ENCODE measurements around the gene NEUROD2.

Gene NEUROD2

DNA sequence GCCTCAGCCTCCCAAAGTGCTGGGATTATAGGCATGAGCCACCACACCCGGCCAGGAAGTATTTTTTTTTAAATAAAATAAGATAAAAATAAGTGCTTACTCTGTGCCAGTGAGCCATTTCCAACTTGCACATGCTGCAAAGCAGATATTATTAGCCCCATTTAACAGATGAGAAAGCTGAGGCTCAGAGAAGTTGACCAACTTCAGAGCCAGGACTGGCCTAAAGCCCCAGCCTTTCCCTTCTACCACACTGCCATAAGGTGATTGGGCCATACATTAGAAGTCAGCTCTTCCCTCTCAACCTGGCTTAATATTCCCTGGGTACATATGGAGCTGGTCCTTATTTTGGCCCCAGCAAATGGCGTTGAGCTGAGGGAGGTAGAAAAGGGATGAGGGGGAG, 25.1 kb downstream of the NEUROD2 start:
- no peak for DNase-seq (ENCODE audit: low spot score)
- TF ChIP-seq, protein P1, sequence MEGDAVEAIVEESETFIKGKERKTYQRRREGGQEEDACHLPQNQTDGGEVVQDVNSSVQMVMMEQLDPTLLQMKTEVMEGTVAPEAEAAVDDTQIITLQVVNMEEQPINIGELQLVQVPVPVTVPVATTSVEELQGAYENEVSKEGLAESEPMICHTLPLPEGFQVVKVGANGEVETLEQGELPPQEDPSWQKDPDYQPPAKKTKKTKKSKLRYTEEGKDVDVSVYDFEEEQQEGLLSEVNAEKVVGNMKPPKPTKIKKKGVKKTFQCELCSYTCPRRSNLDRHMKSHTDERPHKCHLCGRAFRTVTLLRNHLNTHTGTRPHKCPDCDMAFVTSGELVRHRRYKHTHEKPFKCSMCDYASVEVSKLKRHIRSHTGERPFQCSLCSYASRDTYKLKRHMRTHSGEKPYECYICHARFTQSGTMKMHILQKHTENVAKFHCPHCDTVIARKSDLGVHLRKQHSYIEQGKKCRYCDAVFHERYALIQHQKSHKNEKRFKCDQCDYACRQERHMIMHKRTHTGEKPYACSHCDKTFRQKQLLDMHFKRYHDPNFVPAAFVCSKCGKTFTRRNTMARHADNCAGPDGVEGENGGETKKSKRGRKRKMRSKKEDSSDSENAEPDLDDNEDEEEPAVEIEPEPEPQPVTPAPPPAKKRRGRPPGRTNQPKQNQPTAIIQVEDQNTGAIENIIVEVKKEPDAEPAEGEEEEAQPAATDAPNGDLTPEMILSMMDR (IDR thresholded peaks at IDR 0.05; ENCODE audit: borderline replicate concordance, control extremely low read depth, extremely low read depth, insufficient read depth, missing control alignments): no peak
- in situ Hi-C loops (cut with MboI; ENCODE audit: low sequenced_read_pairs, unreplicated experiment): no loop called here

DNA sequence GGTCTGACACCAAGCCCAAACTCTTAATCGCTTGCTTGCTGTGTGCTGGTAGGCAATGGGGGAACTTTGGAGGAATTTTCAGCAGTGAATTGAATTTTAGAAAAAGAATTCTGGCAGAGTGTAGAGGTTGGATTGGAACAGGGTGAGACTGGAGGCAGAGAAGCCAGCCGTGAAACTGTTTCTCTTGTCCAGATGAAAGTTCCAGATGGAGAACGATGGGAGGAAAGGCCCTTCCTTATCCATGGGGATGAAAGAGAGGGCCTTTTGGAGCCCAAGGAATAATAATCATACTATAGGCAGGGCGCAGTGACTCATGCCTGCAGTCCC, 26.0 kb downstream of the NEUROD2 start:
- in situ Hi-C loops (cut with MboI; ENCODE audit: low sequenced_read_pairs, unreplicated experiment): no loop called here
- DNase-seq (ENCODE audit: low spot score): no peak
- TF ChIP-seq, protein P1 (IDR thresholded peaks at IDR 0.05; ENCODE audit: borderline replicate concordance, control extremely low read depth, extremely low read depth, insufficient read depth, missing control alignments): no peak

DNA sequence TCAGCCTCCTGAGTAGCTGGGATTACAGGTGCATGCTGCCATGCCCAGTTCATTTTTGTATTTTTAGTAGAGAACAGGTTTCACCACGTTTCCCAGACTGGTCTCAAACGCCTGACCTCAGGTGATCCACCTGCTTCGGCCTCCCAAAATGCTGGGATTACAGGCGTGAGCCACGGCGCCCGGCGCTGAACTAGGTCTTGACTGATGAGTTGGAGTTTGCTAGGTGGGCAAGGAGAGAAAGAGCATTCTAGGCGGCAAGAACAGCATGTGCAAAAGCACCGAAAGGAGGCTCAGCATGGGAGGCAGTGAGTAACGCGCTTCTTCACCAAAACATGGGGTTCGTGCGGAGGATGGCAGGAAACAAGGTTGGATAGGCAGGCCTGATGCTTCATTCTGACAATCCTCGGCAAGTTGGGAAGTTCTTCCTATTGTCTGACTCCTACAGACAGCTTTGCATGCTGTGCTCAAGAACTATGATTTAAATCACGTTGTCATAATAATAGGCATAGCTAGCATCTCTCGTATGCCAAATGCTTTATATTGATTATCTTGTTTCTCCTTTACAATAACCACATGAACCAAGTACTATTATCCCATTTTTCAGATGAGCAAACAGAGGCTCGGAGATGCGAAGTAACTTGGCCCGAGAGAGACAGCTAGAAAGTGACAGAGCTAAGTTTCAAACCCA, 26.5 kb downstream of the NEUROD2 start:
- DNase-seq (ENCODE audit: low spot score): no peak
- in situ Hi-C loops (cut with MboI; ENCODE audit: low sequenced_read_pairs, unreplicated experiment): no loop called here
- TF ChIP-seq, protein P1 (IDR thresholded peaks at IDR 0.05; ENCODE audit: borderline replicate concordance, control extremely low read depth, extremely low read depth, insufficient read depth, missing control alignments): no peak

DNA sequence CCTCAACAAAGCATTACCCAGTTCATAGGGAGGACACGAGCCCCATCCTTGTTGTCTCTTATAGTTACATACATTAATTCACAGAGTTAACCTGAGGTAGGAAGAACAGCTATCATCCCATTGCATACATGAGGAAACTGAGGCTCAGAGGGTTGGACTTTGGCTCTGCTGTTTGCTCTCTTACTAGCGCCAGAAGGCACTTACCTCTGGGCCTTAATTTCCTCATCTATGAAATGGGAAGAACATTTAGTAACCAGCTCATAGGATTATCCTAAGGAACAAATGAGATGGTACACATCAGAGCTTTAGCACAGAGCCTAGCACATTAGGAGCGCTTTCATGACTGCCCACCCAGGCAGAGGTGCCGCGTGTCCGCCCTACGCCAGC, 27.6 kb downstream of the NEUROD2 start:
- in situ Hi-C loops (cut with MboI; ENCODE audit: low sequenced_read_pairs, unreplicated experiment): no loop called here

DNA sequence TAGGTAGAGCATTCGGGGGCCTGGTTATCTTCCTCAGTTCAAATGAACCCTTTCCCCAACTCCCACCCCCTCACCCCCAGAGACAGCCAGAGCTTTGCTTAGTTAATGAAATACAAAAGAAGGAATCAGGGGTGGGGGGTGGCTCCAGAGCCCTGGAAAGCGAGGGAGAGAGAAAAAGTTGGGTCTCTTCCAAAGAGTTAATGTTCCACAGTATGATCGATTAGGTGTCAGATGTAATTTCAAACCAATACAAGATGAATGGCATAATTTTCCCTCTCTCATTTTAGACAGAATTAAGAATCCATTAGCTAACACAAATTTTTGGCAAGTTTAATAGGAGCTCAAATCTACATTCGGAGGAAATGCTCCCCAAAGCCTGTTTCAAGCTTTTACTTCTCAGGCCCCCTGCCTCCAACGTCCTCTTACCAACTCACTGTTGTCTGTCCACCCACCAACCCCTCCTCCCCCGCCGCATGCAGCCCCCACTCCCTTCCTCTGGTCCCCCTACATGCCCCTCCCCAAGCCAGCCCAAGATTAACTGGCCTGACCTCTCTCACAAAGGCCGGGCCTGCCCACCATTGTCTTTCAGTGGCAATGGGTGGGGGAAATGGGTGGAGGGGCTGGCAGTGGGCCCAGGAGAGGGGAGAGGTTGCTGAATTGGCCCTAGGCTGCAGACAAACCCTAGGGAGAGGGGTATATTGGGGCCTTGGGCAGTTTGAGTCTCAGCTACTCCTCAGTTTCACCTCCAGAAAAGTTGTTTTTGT, 28.2 kb downstream of the NEUROD2 start:
- DNase-seq (ENCODE audit: low spot score): no peak
- TF ChIP-seq, protein P1 (IDR thresholded peaks at IDR 0.05; ENCODE audit: borderline replicate concordance, control extremely low read depth, extremely low read depth, insufficient read depth, missing control alignments): no peak
- in situ Hi-C loops (cut with MboI; ENCODE audit: low sequenced_read_pairs, unreplicated experiment): no loop called here

More for the DNA sequence above, 27.6 kb downstream of the NEUROD2 start:
- TF ChIP-seq, protein P1 (IDR thresholded peaks at IDR 0.05; ENCODE audit: borderline replicate concordance, control extremely low read depth, extremely low read depth, insufficient read depth, missing control alignments): no peak
- DNase-seq (ENCODE audit: low spot score): no peak

DNA sequence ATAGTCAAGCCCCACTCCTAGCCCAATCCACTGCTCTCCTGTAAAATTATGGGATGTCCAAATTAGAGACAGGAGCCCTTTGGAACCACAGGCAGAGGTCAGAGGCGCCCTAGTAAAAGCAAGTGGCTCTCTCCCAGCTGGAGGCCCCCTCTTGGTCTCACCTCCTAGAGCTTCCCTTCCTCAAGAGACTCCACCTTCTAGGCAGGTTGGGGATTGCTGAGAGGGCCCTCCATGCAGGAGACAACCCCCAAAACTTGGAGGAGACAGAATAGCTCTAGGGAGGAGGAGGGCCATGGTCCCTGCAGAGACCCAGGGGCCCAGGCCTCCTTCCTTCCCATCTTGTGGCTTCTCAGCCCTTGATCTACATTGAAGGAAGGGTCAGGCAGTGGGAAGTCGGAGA, 29.4 kb downstream of the NEUROD2 start:
- TF ChIP-seq, protein P1 (IDR thresholded peaks at IDR 0.05; ENCODE audit: borderline replicate concordance, control extremely low read depth, extremely low read depth, insufficient read depth, missing control alignments): no peak
- in situ Hi-C loops (cut with MboI; ENCODE audit: low sequenced_read_pairs, unreplicated experiment): no loop called here
- no peak for DNase-seq (ENCODE audit: low spot score)
